22Rv1 (cell line): ENCODE measurements around the gene OR10A2.

Experiments used
- H3K27ac ChIP-seq: fragments of 450-650 bp; 2 replicates; pipeline ENCODE4 v1.5.1; 2017
- ZFX ChIP-seq: fragments of 450-650 bp; IDR thresholded peaks from 2 replicates; pipeline ENCODE4 v1.6.1; 2017; ENCODE audit warnings: antibody characterized with exemption, borderline replicate concordance
- TF ChIP-seq, protein P1 (sequence below): fragments of 450-650 bp; IDR thresholded peaks from 2 replicates; pipeline ENCODE4 v1.5.1; 2017; ENCODE audit warnings: mild to moderate bottlenecking

Gene OR10A2, protein sequence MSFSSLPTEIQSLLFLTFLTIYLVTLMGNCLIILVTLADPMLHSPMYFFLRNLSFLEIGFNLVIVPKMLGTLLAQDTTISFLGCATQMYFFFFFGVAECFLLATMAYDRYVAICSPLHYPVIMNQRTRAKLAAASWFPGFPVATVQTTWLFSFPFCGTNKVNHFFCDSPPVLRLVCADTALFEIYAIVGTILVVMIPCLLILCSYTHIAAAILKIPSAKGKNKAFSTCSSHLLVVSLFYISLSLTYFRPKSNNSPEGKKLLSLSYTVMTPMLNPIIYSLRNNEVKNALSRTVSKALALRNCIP

GRCh38 chr11:6862961-6863360, at the start of gene OR10A2:
Gene OR10A2, plus strand, starts transcription at chr11:6863057. Its CDS starts 6,698 bp downstream, at chr11:6869755.
- H3K27ac ChIP-seq = no peak within 1 kb of the TSS
- TF ChIP-seq ZFX = no peak
- TF ChIP-seq, protein P1, sequence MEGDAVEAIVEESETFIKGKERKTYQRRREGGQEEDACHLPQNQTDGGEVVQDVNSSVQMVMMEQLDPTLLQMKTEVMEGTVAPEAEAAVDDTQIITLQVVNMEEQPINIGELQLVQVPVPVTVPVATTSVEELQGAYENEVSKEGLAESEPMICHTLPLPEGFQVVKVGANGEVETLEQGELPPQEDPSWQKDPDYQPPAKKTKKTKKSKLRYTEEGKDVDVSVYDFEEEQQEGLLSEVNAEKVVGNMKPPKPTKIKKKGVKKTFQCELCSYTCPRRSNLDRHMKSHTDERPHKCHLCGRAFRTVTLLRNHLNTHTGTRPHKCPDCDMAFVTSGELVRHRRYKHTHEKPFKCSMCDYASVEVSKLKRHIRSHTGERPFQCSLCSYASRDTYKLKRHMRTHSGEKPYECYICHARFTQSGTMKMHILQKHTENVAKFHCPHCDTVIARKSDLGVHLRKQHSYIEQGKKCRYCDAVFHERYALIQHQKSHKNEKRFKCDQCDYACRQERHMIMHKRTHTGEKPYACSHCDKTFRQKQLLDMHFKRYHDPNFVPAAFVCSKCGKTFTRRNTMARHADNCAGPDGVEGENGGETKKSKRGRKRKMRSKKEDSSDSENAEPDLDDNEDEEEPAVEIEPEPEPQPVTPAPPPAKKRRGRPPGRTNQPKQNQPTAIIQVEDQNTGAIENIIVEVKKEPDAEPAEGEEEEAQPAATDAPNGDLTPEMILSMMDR = no peak

DNA sequence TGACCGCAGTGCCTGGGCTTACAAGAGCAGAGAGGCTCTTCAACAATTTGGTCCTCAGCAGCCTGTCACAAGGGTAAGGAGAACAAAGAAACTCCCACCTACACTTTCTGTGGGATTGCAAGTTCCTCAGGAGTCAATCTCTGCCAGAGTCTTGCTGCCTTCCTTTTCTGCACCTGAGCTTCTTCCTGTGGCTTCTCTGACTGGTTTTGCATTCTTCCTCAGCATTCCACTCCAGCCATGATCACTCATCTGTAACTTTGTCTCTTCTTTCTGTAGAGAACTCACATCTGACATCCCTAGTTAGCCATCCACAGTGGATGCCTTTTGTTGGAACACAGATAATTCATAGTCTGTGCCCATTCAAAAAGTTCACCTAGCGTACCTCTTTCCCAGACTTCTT, 49.2 kb upstream of the OR10A2 start:
- TF ChIP-seq ZFX = no peak
- TF ChIP-seq, protein P1 = no peak
- no peak overlapping the region for H3K27ac ChIP-seq

- H3K27ac ChIP-seq = no peak overlapping the region
- TF ChIP-seq ZFX = no peak
- TF ChIP-seq, protein P1 = no peak
Observed at GRCh38 chr11:6817694-6818093, 45.2 kb upstream of the OR10A2 start.

GRCh38 chr11:6818967-6819366, 43.9 kb upstream of the OR10A2 start:
- TF ChIP-seq, protein P1 = no peak
- no peak for TF ChIP-seq ZFX

GRCh38 chr11:6824136-6824823, 38.6 kb upstream of the OR10A2 start:
- TF ChIP-seq ZFX = no peak
- TF ChIP-seq, protein P1 = no peak
- H3K27ac ChIP-seq = no peak overlapping the region

More at GRCh38 chr11:6818967-6819366, 43.9 kb upstream of the OR10A2 start:
- H3K27ac ChIP-seq = no peak overlapping the region

GRCh38 chr11:6825231-6825744, 37.6 kb upstream of the OR10A2 start:
- no peak overlapping the region for H3K27ac ChIP-seq
- TF ChIP-seq ZFX = no peak
- TF ChIP-seq, protein P1 = no peak

DNA sequence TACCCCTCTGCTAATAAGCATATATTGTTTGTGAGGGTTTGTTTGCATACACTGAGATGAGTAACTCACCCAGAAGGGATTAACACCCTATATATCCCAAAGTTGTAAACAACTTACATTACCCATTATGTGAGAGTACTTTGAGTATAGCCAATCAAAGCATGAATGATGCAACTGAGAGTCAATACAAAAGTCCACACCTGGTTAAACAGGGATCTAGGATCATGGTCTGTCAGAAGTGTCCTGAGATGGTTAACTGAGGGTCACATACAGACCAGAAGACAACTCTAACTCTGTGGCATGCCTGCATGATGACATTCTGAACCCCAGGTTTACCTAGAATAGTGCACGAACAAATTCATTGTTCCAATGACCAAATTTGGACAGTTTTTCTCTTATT, 34.8 kb upstream of the OR10A2 start:
- TF ChIP-seq, protein P1 = no peak
- H3K27ac ChIP-seq = no peak overlapping the region
